Endothelial cell of umbilical vein (primary cell): ENCODE measurements around the gene EHD1.

Experiments
- EZH2 ChIP-seq: IDR thresholded peaks from 2 replicates; pipeline ENCODE4 v1.6.1; 2012; ENCODE audit warnings: borderline replicate concordance, low read depth, mild to moderate bottlenecking, moderate library complexity, low read length, inconsistent platforms; ENCODE audit not compliant: severe bottlenecking
- MYC ChIP-seq: IDR thresholded peaks from one replicate; pipeline ENCODE4 v1.6.1; 2011; ENCODE audit warnings: mild to moderate bottlenecking, low read depth, low read length
- TF ChIP-seq, protein P1 (sequence below), 2 donors: IDR thresholded peaks; 1 replicate in 1 of 2; 2 replicates in 1 of 2; pipeline ENCODE4 v1.5.1; 2011; ENCODE audit warnings: low read length in 2 of 2, mild to moderate bottlenecking in 2 of 2, moderate library complexity in 2 of 2, control low read depth in 1 of 2, inconsistent platforms in 1 of 2, low read depth in 1 of 2; ENCODE audit not compliant: insufficient read depth in 1 of 2; ENCODE audit errors: extremely low read depth in 1 of 2

DNA sequence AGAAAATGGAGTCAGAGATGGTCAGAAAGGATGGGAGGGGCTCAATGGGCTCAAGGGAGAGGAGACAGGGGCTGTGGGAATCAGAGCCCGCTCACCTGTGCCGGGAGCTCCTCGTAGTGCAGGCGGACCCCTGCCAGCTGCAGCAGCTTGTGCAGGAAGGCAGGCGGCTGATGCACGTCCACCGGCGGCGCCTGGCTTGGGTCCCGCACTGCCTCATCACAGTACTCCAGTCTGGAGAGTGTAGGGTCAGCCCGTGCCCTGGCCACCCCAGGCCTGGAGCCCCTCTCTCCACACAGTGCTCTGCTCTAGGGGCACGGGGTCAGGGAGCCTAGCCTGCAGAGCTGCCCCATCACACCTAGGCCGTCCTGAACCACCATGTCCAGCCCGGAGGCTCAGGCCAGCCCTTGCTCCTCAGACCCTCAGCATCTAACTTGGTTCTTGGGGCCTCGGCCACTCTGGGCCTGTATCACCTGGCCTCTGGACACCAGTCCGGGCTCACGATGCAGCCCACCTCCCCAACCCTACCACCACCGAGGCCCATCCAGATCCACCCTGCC, 34.8 kb upstream of the EHD1 start:
- no peak for TF ChIP-seq EZH2
- TF ChIP-seq, protein P1, sequence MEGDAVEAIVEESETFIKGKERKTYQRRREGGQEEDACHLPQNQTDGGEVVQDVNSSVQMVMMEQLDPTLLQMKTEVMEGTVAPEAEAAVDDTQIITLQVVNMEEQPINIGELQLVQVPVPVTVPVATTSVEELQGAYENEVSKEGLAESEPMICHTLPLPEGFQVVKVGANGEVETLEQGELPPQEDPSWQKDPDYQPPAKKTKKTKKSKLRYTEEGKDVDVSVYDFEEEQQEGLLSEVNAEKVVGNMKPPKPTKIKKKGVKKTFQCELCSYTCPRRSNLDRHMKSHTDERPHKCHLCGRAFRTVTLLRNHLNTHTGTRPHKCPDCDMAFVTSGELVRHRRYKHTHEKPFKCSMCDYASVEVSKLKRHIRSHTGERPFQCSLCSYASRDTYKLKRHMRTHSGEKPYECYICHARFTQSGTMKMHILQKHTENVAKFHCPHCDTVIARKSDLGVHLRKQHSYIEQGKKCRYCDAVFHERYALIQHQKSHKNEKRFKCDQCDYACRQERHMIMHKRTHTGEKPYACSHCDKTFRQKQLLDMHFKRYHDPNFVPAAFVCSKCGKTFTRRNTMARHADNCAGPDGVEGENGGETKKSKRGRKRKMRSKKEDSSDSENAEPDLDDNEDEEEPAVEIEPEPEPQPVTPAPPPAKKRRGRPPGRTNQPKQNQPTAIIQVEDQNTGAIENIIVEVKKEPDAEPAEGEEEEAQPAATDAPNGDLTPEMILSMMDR (IDR thresholded peaks at IDR 0.05; ENCODE audit: extremely low read depth in 1 of 2, insufficient read depth in 1 of 2, low read depth in 1 of 2, low read length in 2 of 2) = no peak
- TF ChIP-seq MYC = no peak
